Epithelial cell of proximal tubule (primary cell): Measurements from ENCODE around the gene FILIP1. TPM values are rescaled to one million over a fixed set of nuclear protein-coding genes. Genes with fewer than 3 reads are reported as not detected.

Experiments
- DNase-seq: peaks from one replicate; pipeline ENCODE4 v3.0.0-alpha.2; 2011; ENCODE audit warnings: low read depth
- H3K4me3 ChIP-seq: 2 replicates; pipeline ENCODE4 v1.5.1; 2011; ENCODE audit warnings: low read depth, mild to moderate bottlenecking, low read length
- total RNA-seq: library from RNA; depleted of rRNA; stranded (reverse); fragments of >200 nt; gene quantifications from 2 replicates; pipeline ENCODE4 v1.2.3, GENCODE V29; 2015
- TF ChIP-seq, protein P1 (sequence below): conservative IDR thresholded peaks from 2 replicates; pipeline ENCODE4 v1.5.1; 2012; ENCODE audit warnings: low read depth, mild to moderate bottlenecking, low read length

FILIP1 gene
- total RNA-seq, 1 donor from 2014 or later = under 0.01 TPM

DNA sequence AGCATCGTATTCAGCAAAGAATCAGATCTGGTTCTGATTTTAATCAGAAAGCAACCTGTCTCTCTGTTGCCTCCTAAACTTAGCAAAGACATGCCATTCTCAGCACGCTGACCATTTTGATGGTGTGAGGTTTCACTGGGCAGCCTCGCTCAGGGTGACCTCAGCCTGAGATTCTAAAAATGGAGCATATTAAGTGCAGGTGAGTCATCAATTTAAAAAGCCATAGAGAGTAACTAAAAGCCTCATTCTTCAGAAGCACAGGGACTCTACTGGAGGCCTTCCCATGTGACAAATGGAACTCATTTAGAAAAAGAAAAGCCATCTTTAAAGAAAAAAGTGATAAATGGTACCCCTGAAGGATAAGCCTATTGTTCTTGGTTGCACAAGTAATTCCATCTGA, 91.3 kb downstream of the FILIP1 start:
- no peak overlapping the region for H3K4me3 ChIP-seq
- TF ChIP-seq, protein P1, sequence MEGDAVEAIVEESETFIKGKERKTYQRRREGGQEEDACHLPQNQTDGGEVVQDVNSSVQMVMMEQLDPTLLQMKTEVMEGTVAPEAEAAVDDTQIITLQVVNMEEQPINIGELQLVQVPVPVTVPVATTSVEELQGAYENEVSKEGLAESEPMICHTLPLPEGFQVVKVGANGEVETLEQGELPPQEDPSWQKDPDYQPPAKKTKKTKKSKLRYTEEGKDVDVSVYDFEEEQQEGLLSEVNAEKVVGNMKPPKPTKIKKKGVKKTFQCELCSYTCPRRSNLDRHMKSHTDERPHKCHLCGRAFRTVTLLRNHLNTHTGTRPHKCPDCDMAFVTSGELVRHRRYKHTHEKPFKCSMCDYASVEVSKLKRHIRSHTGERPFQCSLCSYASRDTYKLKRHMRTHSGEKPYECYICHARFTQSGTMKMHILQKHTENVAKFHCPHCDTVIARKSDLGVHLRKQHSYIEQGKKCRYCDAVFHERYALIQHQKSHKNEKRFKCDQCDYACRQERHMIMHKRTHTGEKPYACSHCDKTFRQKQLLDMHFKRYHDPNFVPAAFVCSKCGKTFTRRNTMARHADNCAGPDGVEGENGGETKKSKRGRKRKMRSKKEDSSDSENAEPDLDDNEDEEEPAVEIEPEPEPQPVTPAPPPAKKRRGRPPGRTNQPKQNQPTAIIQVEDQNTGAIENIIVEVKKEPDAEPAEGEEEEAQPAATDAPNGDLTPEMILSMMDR = no peak
- DNase-seq = no peak

DNA sequence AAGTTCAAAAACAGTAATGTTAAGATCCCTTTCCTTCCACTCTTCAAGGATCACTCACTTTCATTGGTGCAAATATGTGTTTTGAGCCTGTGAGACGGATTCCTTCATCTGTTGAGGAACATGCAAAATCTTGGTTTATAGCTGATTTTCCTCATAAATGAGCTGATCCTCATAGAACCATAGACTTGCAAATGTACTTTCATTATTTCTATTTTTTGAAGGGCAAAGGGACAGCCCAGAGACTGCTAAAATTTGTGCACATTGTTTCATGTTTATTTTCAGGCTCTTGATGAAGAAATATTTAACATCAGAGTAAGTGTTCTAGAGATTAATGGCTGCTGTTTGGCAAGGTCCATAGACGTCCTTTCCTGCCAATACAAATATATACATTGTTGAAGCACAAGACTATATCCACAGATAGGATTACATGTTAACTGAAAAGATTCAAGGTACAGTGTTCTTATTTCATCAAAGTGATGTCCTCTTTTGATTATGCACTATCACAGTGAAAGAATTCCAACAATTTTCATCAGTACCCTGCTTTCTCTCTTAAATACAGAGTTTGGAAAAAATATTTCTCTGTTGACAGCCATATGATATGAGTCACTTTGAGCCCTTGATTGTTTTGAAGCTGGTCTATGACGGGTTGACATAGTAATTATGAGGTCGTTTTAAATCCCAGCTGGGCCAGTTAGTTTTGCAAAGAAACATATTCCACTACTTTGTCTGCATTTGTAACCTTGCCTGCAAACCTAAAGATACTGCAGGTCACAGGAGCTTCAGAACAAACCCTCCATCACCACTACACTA, 95.7 kb downstream of the FILIP1 start:
- no peak for DNase-seq
- H3K4me3 ChIP-seq = no peak overlapping the region

DNA sequence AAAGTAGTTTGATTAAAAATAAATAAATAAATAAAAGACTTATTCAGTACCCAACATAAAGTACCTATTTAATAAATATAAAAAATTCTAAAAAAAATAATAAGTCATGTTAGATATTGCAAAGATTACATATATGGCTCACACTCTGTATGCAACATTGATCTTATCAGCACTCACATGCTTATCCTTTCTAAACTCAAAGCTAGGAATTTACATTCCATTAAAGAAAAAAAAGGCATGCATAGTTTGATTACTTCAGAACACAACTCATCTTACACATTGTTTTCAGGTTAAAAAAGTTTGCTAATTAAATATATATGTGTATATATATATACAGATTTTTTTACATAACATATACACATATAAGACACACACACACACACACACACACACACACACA, 96.4 kb downstream of the FILIP1 start:
- no peak for DNase-seq
- TF ChIP-seq, protein P1 = no peak
- no peak overlapping the region for H3K4me3 ChIP-seq

More for the DNA sequence above, 95.7 kb downstream of the FILIP1 start:
- TF ChIP-seq, protein P1 = no peak

DNA sequence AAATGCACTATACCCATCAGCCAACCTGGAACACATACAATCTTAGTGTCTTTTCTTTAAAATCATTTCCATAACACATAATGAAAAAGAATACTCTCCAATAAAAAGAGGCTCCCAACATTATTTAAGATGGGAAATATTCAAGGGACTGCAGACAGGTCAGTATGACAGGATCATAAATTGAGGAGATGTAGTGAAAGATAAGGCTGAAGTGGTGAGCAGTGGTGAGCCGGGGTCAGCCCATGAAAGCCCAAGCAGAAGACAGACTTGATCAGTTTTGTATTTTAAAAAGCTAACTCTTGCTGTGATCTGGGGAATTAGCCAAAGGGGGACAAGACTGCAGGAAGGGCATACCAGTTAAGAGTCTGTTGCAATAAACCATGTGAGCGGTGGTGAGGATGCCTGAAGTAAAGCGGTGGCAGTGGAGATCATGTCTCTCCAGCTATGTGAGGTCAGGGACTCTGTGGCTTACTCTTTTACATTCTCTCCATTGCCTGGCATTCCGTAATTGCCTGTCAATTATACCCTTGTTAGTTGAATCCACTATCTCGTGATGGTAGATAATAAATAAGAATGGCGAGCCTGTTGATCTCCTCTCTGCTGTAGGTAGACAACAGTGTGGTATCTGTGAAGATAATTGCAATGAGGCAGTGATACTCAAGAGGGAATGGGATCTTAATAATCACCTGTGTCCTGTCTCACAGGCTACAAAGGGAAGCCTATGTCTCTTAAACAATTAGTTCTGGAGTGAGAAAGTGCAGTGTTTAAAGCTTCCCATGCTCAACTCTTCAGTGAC, 97.4 kb downstream of the FILIP1 start:
- TF ChIP-seq, protein P1 = no peak
- no peak overlapping the region for H3K4me3 ChIP-seq
- no peak for DNase-seq

DNA sequence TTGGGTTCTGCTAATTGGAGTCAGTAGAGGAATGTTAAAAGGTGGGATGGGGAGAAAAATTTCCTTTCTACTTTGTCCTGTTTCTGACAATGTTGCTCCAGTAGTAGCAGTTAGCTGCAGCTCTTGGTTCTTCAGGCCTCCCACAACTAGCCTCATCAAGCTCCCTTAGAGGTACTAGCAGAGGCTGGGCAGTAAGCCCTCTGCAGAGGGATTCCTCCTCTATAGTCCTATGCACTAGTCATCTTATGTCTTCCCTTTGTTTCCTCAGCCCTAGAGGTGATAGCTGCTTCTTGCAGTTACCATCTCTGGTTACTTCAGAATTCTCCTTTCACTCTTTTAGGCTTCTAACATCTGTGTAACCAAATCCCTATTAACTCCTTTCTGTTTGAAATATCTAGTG, 99.8 kb downstream of the FILIP1 start:
- no peak overlapping the region for H3K4me3 ChIP-seq
- no peak for DNase-seq
- TF ChIP-seq, protein P1 = no peak

DNA sequence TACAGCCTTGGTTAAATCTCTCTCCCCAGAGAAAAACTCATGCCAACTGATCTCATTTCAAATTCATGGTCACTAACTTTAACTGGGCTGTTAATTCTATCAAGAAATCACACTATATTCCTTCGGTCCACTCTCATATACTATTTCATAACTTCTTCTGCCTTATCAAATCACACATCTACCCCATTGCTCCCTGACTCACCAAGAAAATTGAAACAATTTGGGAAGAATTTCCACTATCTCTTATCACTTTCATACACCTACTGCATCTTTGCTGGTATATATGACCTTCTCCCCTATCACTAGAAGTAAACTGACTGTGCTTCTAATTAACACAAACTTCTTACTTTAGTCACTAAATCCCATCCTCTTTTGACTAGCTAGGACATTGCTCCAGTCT, 102.3 kb downstream of the FILIP1 start:
- no peak overlapping the region for H3K4me3 ChIP-seq
- TF ChIP-seq, protein P1 = no peak
- no peak for DNase-seq
